ENCODE results near the gene GOPC.
A peak's percentile ranks its signal among the peaks of the same experiment; 100 is the strongest.
"Not testable (repeated sequence)": the region's sequence is repeated elsewhere in the genome, so short reads cannot be mapped to it uniquely, and the experiment has no call there.

Gene GOPC

DNA sequence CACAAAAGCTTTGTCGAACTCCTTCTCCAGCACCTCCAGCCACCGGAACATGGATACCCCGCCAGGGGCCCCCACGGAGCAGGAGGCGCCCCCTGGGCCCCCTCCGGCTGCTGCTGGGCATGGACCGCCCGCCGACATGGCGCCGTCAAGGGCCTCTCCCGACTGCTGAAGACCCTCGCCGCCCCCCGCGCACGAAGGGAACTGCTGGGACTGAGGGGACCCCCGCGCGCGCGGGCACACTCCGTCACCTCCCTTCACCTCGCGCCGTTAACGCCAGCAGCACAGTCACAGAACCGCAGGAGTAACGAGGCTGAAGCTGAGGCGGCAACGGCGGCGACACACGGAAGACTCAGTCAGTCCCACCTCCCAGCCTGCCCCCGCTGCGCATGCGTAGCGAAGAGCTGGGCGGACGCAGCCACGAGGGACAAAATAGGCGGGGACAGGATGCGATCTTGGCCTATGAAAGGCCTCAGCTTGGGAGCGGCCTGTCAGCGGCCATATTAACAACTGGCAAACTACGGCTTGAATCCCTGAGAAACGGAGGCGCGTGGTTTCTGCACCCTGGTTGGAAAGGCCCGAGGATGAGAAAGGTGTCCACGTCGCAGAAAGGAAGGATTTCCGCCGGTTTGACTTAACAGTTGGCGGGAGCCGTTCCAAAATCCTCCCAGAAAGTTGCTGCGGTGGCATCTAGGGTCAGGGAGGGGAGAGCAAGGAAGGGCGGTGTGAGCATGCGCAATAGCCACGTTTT is at the start of gene GOPC:
Gene GOPC, minus strand, starts transcription at position 361 of the 748 bp plus-strand sequence. Its CDS starts 223 bp downstream, at position 138.
- peak; percentile 98 for DNase-seq (ENCODE audit: low spot score)

DNA sequence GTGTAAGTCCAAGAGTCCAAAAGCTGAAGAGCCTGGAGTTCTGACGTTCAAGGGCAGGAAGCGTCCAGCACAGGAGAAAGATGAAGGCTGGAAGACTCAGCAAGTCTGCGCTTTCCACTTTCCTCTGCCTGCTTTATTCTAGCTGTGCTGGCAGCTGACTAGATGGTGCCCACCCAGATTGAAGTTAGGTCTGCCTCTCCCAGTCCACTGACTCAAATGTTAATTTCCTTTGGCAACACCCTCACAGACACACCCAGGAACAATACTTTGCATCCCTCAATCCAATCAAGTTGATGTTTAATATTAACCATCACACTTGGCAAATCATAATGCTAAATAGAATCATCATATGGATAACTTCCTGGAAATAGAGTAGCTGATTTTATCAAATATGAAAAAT is 49.7 kb upstream of the GOPC start:
- not testable (repeated sequence) for DNase-seq (ENCODE audit: low spot score)

DNA sequence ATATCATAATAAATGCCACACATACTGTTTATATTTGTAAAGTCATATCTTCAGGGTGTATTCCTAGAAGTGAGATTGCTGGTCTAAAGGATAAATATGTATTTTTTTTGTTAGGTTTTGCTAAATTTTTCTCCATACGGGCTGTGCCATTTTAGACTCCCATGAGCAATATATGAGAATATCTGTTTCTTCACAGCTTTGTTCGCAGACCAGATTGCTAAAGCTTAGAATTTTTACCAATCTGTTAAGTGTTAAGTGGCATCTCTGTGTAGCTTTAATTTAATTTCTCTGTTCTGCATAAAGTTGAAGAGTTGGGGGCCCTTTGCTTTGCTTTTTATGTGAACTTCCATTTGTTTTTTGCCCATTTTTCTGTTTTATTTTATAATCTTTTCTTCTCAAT is 40.7 kb upstream of the GOPC start:
- DNase-seq (ENCODE audit: low spot score): no peak

DNA sequence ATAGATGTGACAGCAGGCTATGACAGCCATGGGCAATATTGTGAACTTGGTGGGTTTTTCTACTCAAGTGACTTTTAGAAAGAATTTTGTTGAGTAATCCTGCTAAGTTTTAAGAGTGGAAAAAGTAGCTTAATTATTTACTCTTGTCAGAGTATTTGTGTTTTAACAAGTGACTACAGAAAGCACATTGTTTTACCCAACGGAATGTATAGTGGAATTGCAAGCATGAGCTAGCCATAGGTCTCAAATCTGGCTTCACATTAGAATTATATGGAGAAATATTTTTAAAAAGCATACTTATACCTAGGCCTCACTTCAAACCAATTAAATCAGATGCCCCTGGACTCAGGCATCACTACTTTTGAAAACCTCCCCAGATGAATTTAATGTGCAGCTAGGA is 35.5 kb upstream of the GOPC start:
- no peak for DNase-seq (ENCODE audit: low spot score)

DNA sequence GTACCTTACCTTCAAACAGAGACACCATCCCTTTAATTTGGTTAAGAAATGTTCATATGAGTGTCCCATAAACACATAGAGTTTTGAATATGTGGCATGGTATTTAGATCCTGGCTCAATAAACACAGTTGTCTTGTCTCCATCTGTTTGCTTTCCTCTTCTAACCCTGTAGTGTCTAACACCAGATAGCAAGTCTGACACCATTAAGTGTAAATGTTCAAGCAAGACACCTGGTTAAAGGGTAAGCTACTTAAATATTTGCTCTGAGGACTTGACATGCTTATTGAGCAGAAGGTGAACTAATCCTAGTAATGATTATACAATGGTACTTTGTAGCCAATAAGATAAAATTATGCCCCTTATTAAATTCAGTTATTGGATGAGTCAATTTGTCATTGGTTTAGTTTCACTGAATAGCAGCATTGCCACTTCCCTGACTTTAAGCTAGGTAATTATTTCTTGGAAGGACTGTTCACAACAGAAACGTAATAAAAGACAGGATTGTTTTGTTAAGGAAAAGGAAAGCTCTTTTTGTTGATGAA is 26.9 kb upstream of the GOPC start:
- DNase-seq (ENCODE audit: low spot score): no peak

DNA sequence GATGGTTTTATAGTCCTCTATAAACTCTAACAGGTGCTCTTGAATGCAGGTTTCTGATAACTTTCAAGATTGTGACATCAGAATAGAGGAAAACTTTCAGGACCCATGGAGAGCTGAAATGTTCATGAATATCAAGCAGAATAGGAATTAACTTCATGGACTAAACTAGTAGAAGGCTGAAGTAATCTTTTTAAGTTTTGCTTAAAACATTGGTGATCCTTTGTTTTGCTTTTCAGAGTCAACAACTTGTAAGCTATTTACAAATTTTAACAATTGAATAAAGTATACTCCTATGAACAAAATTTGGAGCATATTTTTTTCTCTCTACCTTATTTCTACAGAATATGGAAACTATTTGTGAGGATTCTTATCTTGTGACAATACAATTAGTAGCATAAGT is 25.2 kb upstream of the GOPC start:
- DNase-seq (ENCODE audit: low spot score): no peak

DNA sequence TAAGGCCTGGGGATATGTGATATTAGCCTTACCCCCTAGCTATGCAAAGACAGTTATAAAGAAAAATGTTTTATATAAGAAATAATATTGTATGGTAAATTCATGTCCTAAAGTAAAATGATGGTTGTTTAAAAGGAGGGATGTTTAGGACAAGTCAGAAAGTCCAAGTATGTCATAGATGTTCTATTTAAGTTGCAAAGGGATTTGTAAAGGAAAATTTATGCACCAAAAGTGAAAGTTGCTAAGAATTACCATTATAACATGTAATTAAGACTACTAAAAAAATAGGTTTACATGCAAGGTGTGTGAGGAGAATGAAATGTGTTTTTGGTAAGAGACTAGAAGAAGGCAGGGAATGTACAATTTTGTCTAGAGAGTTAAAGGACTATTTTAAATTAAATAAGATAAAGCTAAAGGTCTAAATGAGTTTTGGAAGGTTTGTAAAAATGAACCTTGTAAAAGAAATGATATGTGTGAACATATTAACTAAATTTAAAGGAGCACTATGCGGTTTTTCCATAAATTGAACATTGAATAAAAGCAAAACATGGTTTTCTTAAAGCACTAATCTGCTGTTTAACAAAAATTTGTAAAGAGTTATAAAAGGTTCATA is 22.7 kb upstream of the GOPC start:
- DNase-seq (ENCODE audit: low spot score): peak; percentile 36

DNA sequence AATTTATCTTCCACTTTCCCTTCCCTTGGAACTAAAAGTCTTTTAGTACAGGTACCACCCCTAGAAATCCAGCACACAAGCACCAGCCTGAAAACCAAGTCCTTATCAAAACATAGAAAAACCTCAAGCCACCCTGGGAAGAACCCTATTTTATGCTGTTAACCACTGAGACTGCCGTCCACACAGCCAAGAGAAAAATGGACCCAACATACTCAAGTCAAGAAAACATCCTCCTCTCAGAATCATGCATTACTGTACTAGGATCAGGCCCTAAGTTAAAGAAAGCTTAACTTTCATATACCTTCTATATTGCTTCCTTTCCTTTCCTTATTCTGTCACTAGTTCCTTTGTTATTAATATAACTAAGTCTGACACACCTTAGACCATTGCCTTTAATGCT is 16.9 kb upstream of the GOPC start:
- DNase-seq (ENCODE audit: low spot score): no peak

DNA sequence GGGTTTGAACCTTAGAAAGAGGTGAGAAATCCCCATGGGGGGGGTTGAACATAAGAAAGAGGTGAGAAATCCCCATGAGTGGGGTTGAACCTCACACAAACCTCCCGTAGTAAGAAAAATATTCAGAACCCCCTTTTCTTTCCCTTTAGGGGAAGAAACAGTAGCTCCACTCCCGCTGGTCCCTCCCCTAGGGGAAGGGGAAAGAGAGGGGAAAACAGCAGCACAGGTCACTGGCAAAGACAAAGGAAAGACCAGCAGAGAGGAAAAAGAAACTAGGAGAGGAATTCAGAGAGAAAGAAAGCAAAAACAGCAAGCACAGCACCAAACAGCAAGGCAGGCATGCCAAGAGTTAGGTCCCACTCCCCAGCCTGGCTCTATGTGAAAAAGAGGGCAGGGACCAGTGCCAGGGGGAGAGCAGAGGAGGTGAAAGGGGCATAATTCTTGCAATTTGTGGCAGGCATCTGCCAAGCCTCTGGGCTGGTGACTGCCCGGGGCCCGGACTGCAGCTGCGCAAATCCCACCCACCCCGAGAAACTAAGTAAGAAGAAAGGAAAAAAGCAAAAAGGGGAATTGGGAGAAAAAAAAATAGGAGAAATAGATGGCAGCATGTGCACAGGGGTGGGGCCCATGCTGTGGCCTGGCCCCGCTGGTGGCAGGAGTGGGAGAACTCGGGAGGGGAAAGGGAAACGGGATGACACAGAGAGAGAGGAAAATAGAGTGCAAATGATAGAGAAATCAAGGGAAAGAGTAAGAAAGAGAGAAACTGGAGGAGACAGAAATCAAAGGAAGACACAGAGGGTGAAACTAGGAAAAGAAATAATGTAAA is 15.1 kb upstream of the GOPC start:
- DNase-seq (ENCODE audit: low spot score): no peak

DNA sequence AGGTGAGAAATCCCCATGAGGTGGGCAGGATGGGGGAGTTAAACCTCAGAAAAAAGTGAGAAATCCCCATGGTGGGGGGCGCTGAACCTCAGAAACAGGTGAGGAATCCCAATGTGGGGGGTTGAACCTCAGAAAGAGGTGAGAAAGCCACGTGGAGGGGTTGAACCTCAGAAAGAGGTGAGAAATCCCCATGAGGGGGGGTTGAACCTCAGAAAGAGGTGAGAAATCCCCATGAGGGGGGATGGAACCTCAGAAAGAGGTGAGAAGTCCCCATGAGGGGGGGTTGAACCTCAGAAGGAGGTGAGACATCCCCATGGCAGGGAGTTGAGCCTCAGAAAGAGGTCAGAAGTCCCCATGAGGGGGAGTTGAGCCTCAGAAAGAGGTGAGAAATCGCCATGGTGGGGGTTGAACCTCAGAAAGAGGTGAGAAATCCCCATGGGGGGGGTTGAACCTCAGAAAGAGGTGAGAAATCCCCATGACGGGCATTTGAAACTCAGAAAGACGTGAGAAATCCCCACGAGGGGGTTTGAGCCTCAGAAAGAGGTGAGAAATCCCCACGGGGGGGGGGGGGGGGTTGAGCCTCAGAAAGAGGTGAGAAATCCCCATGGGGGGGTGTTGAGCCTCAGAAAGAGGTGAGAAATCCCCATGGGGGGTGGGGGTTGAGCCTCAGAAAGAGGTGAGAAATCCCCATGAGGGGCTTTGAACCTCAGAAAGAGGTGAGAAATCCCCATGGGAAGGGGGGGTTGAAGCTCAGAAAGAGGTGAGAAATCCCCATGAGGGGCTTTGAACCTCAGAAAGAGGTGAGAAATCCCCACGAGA is 14.3 kb upstream of the GOPC start:
- no peak for DNase-seq (ENCODE audit: low spot score)

DNA sequence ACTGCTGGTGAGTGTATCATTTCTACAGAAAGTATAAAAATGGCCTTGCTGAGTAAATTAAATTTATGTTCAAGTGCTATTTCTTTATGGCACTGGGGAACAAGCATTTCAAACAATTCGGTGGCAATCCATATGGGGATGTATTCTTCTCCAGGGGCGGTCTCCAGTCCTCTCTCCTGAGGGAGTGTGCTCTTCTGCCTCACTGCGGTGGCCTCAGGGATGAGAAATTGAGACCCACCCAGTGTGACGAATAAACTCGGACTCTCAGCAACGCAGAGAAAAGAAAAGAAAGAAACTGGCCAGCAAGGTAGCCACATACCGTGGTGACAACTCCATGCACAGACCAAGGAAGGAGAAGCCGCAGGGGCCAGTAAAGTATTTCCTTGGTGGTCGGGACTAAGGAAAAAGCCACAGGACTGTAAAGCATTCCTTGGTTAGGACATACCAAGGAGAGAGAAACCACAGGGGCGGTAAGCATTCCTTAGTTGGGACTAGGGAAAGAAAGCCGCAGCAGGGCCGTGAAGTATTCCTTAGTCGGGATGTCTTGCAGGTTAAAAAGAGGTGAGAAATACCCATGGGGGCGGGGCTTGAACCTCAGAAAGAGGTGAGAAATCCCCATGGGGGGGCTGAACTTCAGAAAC is 13.6 kb upstream of the GOPC start:
- no peak for DNase-seq (ENCODE audit: low spot score)

DNA sequence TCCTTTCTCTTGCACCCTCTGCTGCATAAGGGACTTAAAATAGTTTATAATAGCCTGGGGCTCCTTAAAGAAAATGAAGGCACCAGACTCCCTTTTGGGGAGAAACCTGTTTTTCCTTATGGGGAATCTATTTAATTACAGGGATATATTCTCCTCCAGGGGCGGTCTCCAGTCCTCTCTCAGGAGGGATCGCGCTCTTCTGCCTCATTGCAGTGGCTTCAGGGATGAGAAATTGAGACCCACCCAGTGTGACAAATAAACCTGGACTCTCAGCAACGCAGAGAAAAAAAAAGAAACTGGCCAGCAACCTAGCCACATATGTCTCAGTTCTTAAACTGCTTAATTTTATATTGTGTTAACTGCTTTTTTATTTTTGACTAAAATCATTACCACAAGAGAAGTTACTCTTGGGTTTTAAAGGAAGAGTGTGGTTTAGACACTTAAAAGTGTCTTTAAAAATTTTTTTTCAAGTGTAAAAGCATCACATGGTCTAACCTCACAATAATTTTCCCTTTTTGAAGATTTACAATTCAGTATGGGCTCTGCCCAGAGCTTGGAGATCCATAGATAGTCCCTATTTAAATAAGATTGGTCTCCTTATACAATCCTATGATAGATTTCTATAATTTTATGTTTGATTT is 11.7 kb upstream of the GOPC start:
- no peak for DNase-seq (ENCODE audit: low spot score)

DNA sequence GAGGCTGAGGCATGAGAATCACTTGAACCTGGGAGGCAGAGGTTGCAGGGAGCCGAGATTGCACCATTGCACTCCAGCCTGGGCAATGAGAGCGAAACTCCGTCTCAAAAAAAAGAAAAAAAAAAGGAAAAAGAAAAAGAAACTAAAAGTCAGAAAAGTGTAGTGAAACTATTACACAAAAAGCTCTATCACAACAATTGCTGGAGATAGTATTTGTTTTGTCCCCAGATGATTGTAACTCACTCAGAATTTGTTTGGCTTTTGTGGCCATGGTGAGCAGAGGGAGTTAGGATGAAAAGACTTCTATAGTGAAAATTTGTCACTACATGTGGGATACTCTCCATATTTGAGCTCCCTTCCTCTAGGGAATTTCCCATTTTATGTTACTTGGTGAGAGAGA is 5.2 kb upstream of the GOPC start:
- DNase-seq (ENCODE audit: low spot score): no peak

DNA sequence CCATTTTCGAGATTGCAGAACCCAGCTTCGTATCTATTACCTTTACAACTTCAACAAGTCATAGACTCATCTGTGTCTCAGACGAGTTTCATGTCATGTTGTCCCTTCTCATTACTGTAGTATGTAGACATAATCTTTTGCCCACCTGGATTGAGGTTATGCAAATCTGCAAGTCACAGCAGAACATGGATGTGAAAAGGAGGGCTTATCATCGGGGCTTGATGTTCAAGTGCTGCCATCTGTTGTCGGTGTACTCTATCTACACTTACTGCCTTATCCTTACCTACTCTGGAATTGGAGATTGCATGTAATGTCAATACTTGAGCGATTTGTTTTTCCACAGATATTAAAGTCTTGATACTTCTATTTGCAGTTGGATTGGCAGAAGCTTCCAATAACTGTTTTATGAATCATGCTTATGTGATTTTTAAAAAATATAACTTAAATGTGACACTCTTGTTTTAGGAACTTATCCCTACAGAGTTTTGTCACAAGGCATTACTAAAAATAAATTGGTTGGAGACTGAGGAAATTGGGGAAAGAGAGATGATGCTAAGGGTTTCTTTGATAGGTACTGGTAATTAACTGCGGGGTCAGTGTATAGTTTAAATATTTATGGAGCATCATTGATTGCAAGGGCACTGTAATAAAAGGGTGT is 3.0 kb upstream of the GOPC start:
- peak; percentile 86 for DNase-seq (ENCODE audit: low spot score)

DNA sequence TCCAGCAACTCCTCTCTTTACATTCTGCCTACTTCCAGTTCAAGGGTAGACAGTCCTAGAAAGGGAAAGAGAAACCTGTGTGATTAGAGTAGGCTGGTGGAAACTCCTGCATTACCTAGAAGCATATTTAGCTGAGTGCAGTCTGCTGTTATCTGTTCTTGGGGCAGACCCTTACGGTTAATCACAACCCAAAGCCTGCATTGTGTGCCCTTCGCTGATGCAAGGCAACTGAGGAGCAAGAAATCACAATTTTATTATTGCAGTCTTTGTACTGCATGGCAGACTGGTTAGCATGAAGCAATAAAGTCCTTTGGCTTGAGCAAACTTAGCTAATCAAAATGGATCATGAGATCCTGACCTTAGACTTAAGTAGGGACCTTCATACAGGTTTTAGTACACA is 1.5 kb upstream of the GOPC start:
- DNase-seq (ENCODE audit: low spot score): no peak

DNA sequence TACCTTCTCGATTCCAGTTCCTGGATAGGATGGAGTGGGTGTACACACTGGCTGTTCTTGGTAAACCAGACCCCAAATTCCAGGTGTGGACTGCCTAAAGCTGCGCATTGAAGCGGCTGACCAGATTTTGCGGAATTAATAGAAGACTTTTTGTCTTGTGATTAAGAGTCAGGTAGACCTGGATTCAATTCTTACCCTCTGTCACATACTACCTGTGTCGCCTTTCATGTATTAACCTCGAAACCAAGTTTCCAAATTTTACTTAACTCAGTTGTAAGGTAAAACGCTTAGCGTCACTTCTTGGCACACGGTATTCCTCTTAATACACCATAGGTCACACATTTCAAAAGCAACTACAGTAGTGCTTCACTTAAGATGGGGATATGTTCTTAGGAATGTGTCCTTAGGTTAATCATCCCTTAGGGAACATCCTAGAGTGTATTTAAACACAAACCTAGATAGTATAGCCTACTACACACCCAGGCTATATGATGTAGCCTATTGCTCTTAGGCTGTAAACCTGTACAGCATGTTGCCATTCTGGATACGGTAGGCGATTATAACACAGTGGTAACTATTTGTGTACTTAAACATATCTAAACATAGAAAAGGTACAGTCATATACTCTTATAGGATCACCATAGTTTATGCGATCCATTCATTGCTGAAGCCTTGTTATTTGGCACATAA is 733 bp upstream of the GOPC start:
- DNase-seq (ENCODE audit: low spot score): peak; percentile 1

DNA sequence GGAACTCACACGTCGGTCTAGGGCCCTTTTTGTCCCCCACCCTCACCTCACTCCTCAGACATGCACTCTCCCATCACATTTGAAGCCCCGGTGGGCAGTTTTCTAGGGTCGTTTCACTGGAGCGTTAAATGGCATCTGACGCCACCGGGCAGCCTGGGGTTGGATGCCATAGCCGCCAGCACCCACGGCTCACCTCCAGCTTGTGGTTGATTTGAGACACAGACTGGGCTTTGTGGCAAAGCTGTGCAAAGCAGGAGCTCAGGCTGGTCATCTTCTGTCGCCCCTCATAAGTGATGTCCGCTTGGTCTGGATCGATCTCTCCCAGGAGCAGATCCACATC is 530 bp downstream of the GOPC start:
- peak; percentile 56 for DNase-seq (ENCODE audit: low spot score)

DNA sequence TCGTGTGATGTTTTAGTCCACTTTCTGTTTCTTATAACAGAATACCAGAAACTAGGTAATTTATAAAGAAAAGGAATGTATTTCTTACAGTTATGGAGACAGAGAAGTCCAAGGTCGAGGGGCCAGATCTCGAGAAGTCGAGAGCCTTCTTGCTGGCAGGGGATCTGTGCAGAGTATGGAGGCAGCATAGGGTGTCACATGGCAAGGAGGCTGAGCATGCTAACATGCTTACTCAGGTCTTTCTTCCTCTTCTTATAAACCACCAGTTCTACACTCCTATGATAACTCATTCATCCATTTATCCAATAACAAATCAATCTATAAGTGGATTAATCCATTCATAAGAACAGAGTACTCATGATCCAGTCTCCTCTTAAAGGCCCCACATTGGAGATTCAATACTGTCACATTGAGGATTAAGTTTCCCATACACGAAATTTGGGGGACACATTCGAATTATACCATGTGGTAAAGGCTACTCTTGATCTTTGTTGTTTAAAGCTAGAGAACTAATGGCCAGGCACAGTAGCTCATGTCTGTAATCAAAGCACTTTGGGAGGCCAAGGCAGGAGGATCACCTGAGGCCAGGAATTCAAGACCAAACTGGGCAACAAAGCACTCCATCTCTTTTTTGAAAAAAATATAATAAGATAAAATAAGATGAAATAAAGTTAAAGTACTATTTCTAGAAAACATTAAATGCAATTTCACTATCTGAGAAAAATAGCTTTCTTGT is 2.1 kb downstream of the GOPC start:
- DNase-seq (ENCODE audit: low spot score): peak; percentile 68

DNA sequence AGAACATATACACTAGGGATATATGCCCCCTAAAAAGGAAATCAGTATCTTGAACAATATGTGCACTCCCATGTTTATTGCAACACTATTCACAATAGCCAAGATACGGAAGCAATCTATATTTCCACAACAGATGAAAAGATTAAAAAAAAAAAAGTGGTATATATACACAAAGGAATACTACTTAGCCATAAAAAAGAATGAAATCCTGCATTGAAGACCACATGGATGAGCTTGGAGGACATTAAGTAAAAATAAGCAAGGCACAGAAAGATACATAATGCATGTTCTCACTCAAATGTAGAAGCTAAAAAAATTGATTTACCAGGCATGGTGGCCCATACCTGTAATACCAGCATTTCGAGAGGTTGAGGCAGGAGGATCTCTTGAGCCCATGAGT is 4.6 kb downstream of the GOPC start:
- no peak for DNase-seq (ENCODE audit: low spot score)
